Measurements from ENCODE around the gene HSDL2. TPM values are rescaled to one million over a fixed set of nuclear protein-coding genes. Genes with fewer than 3 reads are reported as not detected.
"Not testable (repeated sequence)": the region's sequence is repeated elsewhere in the genome, so short reads cannot be mapped to it uniquely, and the experiment has no call there.

The HSDL2 gene
- total RNA-seq, 1 donor from 2014 or later = 284 TPM

DNA sequence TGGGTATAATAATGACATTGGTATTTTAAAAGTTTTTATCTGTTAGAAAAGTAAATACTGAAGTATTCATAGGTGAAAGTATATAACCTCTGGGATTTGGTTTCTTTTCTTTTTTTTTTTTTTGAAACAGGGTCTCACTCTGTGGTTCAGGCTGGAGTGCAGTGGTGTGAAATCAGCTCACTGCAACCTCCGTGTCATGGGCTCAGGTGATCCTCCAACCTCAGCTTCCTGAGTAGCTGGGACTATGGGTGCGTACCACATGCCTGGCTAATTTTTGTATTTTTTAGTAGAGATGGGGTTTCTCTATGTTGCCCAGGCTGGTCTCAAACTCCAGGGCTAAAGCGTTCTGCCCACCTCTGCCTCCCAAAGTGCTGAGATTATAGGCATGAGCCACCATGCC lies 7.2 kb downstream of the HSDL2 start:
- DNase-seq = no peak
- intact Hi-C loops (cut with micrococcal nuclease) = no loop called here
- ATAC-seq = no peak

DNA sequence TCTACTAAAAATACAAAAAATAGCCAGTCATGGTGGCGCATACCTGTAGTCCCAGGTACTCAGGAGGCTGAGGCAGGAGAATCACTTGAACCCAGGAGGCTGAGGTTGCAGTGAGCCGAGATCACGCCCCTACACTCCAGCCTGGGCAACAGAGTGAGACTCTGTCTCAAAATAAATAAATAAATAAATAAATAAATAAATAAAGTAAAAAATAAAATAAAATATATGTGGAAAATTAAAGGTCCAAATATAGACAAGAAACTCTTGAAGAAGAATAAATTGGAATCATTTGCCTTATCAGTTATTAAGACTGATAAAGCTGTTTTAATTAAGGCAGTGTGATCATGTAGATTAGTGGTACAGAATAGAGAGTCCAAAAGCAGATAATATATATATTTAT lies 10.0 kb downstream of the HSDL2 start:
- intact Hi-C loops (cut with micrococcal nuclease); DNase-seq; ATAC-seq: not testable (repeated sequence)

DNA sequence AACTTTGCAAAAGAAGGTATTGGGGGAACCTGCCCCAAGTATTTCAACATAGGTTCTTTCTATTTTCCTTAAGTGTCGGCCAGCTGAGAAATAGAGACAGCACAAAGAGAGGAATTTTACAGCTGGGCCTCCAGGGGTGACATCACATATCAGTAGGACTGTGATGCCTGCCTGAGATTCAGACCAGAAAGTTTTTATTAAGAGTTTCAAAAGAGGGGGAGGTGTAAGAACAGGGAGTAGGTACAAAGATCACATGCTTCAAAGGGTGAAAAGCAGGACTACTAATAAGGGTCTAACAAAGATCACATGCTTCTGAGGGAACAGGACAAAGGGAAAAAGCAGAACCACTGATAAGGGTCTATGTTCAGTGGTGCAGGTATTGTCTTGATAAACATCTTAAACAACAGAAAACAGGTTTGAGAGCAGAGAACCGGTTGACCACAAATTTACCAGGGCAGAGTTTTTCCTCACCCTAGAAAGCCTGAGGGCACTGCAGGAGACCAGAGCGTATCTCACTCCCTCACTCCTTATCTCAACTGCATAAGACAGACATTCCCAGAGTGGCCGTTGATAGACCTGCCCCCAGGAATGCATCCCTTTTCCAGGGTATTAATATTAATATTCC lies 12.1 kb downstream of the HSDL2 start:
- DNase-seq; ATAC-seq; intact Hi-C loops (cut with micrococcal nuclease): not testable (repeated sequence)

DNA sequence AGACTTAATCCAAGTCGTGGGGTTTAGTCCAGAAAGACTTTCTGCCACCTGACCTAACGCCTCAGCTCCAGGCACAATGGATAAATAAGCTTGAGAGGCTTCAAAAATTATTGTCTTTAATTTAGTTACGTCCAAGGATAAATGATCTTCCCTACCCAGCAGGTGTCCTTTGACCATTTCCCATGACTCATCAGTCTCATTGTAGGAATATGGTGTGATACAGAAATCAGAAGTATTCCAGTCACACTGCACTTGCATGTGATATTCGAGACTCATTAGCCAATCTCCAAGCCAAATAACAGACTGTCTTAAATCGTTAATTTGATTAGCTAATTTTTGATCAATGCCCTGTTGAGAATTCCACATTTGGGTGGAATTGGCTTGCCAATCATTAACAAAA lies 13.2 kb downstream of the HSDL2 start:
- intact Hi-C loops (cut with micrococcal nuclease); ATAC-seq; DNase-seq: not testable (repeated sequence)

DNA sequence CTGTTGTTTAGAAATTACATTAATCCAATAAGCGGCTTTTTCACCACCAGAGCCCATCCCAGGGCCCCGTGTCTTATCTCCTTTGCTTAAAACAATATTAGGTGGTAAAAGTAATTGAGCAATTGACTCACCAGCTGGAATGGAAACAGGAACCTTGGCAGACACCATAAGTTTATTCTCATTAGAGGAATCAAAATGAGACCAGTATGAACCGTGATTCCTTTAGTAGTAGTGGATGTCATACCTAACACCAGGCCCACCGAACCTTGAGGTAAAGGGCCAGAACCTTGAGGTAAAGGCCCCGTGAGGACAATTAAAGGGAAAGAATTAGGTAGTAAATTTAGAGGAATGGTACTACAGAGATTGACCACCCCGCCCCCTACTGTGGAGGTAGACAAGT lies 16.5 kb downstream of the HSDL2 start:
- no peak for DNase-seq
- no peak for ATAC-seq
- intact Hi-C loops (cut with micrococcal nuclease) = no loop called here

DNA sequence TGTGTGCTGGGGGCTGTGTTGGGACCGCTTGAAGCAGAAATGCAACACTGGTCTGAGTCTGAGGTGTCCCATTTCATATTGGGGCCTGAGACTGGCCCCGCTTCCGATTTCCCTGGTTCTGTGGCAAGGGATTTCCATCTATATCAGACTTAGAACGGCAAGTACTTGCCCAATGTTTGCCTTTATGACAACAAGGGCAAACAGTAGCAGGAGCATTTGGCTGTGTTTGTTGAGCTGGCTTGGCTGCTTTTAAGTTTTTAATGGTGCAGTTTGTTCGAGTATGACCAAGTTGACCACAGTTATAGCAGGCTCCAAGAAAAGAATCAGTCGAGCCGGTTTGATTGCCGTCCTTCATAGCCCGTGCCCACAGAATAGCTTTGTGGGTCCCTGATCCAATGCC lies 17.0 kb downstream of the HSDL2 start:
- intact Hi-C loops (cut with micrococcal nuclease) = no loop called here
- DNase-seq = no peak
- no peak for ATAC-seq

DNA sequence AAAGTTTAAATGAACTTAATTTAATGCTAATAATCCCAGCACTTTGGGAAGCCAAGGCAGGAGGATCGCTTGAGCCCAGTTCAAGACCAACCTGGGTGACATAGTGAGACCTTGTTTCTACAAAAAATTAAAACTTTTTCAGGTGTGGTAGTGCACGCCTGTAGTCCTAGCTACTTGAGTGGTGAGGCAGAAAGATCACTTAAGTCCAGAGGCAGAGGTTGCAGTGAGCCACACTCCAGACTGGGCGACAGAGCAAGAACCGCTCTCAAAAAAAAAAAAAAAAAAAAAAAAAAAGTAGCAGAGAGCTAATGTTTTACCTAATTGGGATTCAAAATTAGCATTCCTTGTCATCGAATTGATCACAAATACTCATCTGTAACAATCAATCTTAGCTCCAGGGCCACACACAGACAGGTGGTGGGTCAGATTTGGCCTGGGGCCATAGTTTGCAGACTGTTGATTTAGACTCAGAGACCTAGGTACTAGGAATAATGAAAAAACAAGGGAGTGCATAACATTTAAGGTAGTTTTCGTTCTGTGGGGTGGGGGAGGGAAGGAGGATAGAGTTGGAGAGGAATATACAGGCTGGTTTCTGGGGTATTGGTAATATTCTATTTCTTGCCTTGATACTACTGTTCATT lies 21.4 kb downstream of the HSDL2 start:
- intact Hi-C loops (cut with micrococcal nuclease) = no loop called here
- DNase-seq (no peak), ATAC-seq (no peak)

DNA sequence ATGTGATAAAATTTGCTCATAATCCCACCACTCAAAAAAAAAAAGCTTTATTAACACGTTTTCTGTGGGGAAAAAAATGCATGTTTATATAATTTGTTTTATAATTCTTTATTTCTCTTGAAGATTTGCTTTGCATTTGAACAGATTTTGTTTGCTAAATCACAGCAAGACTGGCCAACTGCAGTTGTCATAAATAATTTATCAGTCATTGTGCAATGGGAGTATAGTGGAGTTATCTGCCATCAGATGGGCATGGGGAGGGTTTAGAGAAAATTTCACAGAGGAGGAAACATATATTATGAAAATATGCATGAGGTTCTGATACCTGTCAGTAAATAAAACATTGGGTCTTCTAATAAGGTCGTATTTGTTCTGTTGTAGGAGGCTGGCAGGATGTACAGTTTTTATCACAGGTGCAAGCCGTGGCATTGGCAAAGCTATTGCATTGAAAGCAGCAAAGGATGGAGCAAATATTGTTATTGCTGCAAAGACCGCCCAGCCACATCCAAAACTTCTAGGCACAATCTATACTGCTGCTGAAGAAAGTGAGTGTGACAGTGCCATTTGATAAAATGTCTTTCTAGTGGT lies 23.8 kb downstream of the HSDL2 start:
- no peak for ATAC-seq
- intact Hi-C loops (cut with micrococcal nuclease) = no loop called here
- DNase-seq = no peak

DNA sequence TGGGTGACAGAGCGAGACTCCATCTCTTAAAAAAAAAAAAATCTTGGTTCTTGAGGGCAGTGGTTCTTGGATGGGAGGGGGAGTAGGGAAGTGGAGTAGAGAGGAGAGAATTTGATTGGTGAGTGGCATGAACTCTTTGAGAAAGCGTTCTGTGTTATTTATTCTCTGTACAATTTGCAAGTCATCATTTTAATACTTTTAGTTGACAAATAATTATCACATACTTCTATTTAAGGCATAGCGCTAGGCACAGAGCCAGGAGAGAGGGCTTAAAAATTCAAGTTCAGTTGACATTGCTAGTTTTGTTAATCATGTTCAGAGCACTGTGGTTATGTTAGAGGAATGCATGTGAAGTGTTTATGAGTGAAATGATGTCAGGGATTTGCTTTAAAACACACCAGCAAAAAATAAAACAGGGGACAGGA lies 24.6 kb downstream of the HSDL2 start:
- DNase-seq (no peak), ATAC-seq (no peak)
- intact Hi-C loops (cut with micrococcal nuclease) = no loop called here

DNA sequence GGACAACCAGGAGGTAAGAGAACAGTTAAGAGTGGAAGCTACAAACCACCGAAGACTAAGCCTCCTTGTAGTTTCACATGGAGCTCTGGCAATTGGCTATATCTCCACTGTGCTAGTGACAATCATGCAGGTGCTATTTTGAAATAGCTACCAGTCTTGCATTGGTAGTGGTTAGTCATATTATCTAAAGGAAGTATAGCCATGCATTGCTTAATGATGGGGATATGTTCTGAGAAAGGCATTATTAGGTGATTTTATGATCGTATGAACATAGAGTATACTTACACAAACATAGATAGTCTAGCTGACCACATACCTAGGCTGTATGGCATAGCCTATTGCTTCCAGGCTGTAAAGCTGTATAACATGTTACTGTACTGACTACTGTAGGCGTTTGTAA lies 28.4 kb downstream of the HSDL2 start:
- intact Hi-C loops (cut with micrococcal nuclease) = no loop called here
- no peak for ATAC-seq

DNA sequence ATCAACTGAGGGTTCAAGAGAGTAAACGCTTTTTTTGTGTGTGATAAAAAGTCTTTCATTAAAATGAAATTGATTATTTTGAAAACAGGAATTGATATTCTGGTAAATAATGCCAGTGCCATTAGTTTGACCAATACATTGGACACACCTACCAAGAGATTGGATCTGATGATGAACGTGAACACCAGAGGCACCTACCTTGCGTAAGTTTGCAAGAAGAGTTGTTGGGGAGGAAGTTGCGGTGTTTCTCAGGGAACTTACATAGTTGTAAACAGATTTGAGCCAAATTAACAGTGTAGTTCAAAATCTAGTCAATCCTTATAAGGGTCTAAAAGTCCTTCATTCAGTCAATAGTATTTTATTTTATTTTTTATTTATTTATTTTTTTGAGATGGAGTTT lies 28.9 kb downstream of the HSDL2 start:
- intact Hi-C loops (cut with micrococcal nuclease) = no loop called here
- DNase-seq = no peak
- no peak for ATAC-seq

More for the DNA sequence above, 28.4 kb downstream of the HSDL2 start:
- DNase-seq = no peak

DNA sequence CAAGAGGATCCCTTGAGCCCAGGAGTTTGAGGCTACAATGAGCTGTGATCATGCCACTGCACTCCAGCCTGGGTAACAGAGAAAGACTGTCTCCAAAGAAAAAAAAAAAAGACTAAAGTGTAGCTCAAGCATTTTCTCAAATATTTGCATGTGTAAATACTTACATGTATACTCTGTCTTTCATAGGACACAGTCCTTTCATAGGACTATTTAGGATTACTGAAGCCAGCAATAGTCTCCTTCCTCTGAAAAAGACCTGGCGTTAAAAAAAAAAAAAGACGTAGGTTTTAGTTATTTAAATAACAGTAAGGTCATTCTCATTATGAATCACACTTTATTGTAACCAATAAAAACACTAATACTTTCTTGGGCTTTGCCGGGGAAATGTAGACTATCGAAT lies 29.9 kb downstream of the HSDL2 start:
- no peak for DNase-seq
- no peak for ATAC-seq
- intact Hi-C loops (cut with micrococcal nuclease) = no loop called here

DNA sequence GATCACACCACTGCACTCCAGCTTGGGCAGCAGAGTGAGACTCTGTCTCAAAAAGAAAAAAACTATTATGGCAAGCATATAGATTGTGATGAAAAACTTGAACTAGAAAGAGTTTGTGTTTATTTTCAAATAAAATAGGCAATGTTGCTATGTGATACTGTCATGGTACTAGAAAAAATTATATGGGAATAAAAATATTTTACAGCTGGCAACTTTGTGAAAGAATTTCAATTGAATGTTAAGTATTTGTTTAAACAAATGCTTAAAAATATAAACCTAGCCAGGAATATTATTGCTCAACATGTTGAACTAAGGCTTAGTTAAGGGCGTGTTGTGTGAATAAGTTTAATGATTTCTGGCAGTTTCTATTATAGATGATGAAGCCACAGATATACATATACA lies 31.7 kb downstream of the HSDL2 start:
- DNase-seq = no peak
- intact Hi-C loops (cut with micrococcal nuclease) = no loop called here
- ATAC-seq = no peak

DNA sequence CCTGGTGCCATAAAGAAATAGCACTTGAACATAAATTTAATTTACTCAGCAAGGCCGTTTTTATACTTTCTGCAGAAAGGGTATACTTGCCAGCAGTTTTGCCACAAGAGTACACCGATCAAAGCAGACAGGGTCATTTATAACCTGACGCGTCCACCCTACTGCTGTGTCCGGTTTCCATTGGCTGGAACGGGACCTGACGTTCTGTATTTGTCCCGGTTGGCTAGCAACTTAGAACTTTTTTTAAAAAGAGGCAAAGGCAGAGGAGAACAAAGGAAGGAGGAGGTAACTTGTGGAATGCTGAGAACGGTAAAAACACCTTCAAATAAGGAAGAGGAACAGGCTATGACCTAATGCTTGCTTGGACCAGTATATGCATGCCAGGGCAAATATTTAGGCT lies 33.8 kb downstream of the HSDL2 start:
- intact Hi-C loops (cut with micrococcal nuclease); DNase-seq; ATAC-seq: not testable (repeated sequence)

DNA sequence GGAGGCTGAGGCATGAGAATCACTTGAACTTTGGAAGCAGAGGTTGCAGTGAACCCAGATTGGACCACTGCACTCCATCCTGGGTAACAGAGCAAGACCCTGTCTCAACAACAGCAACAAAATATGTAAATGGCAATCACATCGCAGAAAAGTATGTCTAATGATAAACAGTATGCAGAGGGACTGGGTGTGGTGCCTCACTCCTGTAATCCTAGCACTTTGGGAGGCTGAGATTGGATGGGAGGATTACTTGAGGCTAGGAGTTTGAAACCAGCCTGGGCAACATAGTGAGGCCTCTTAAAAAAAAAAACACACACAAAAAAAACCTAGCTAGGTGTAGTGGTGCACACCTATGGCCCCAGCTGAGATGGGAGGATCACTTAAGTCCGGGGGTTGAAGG lies 40.3 kb downstream of the HSDL2 start:
- intact Hi-C loops (cut with micrococcal nuclease) = no loop called here

DNA sequence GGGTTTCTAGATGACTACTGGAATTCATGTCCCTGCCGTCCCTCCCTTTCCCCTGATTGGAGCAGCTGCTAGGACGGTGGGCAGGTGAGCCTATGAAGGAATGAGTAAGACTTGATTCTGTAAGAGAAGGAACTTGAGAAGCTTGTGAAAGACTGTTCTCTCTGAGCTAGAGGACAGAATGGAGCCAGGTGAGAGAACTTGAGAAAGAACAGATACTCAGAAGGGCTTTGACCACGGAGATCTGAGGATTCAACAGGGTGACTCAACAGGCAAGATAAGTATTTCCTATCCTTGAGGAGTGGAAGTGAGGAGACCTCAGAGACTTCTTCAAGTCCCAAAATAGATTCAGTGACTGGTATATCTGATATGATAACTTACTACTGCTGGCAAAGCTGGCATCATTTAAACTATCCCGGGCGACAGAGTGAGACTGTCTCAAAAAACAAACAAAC lies 41.9 kb downstream of the HSDL2 start:
- DNase-seq = no peak
- no peak for ATAC-seq
- intact Hi-C loops (cut with micrococcal nuclease) = no loop called here

More for the DNA sequence above, 40.3 kb downstream of the HSDL2 start:
- DNase-seq (no peak), ATAC-seq (no peak)

DNA sequence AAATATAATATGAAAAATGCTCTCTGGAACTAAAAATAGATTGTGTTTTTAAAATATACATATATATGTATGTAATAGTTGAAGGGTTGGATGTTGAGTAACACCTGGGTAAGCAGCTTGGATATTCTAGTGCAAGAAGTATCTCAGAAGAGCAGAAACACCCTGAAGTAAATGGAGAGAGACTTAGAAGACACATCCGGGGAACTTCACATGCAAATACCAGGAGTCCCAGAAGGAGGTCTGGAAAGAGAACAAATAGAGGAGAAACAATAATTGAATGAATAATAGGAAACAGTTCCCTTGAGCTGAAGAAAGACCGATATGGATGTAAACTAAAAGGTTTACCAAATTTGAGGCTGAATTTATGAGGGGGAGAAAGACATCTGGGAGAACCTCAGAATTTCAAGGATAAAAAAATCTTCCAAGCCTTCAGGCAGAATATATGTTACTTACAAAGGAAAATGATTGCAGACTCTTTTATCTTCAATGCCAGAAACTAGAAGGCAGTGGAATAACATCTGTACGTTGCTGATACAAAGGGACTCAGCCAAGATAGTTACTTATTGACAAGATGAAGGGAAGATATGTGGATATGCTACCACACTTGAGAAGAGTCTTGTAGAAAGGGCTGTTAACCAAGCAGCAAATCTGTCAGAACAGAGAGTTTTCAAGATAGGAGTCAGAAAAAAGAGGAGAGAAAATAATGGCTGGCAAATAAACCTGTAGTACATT lies 42.7 kb downstream of the HSDL2 start:
- intact Hi-C loops (cut with micrococcal nuclease) = no loop called here
- DNase-seq (no peak), ATAC-seq (no peak)

DNA sequence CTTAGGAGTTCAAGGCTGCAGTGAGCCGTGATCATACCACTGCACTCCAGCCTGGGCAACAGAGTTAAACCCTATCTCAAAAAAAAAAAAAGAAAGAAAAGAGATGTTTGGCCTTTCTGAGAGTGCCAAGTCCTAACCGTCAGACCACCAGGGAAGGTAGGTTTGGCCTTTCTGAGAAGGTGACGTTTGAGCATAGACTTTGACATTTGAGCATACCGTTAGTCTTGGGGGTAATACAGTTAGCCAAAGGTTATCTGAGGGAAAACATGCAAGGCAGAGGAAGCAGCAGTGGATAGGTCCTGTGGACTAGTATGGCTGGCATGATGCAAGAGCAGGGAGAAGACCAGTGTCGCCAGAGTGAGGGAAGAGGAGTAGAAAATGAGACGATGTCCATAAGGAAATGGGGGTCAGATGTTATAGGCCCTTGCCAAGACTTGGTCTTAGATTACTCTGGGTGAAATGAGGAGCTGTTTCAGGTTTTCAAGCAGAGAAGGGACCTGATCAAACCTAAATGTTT lies 50.2 kb downstream of the HSDL2 start:
- intact Hi-C loops (cut with micrococcal nuclease) = no loop called here
- ATAC-seq = no peak
- no peak for DNase-seq

DNA sequence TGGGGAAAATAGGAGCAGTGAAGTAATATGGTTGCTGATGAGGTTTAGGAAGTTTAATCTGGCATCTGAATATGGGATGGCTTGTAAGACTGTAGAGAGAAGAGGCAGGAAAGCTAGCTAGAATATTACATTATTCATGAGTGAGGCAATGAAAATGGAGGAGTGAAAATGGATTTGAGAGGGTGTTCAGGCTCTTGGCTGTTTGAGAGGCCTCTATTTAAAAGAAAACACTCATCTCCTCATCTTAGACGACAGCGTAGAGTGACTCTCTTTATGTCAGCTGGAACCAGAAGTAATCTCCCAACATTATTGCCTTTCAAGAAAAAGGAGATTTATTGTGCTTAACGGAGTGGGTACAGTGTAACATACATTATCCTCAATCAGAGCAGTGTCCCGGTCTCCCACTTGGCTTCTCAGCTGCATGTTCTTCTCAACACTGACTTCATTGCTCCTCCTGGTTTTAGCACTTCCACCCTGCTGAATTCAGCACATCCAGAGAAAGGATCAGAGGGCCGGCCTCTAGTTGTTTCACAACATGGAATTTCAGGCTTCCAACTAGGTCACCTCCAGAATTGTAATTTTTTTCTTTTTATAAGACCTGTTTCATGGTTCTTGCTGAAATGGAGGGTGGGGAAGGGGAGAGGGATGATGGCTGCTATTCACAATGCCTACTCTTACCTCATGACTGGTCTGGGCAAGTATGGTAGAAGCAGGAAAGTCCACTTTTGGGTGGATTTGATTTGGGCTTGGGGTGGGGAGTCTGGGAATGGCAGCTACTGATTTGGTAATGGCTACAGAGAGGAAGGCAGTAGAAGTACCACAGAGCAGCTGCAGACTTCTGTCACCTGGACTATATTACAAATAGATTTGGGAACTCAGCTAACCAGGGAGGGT lies 53.8 kb downstream of the HSDL2 start:
- intact Hi-C loops (cut with micrococcal nuclease) = no loop called here
- no peak for ATAC-seq
- DNase-seq = no peak
